Right lung (tissue), 5 donors: ENCODE data around the gene CADPS. TPM values are rescaled to one million over a fixed set of nuclear protein-coding genes. Genes with fewer than 3 reads are reported as not detected.

Experiments
- DNase-seq, 2 donors: peaks; one replicate each; pipeline ENCODE4 v3.0.0-alpha.2; 2013
- polyA plus RNA-seq, 5 donors: library from polyadenylated mRNA; unstranded; fragments of 120-200 nt; gene quantifications; one replicate each; pipeline versions ENCODE4 v1.2.1 to v1.2.3, GENCODE V29; 2013; ENCODE audit warnings: inconsistent platforms in 1 of 5, low replicate concordance in 1 of 5; ENCODE audit not compliant: insufficient read length in 5 of 5, insufficient read depth in 1 of 5

CADPS gene
- polyA plus RNA-seq, 5 donors, result 1.3 to 3.3 (median 1.6) TPM

DNA sequence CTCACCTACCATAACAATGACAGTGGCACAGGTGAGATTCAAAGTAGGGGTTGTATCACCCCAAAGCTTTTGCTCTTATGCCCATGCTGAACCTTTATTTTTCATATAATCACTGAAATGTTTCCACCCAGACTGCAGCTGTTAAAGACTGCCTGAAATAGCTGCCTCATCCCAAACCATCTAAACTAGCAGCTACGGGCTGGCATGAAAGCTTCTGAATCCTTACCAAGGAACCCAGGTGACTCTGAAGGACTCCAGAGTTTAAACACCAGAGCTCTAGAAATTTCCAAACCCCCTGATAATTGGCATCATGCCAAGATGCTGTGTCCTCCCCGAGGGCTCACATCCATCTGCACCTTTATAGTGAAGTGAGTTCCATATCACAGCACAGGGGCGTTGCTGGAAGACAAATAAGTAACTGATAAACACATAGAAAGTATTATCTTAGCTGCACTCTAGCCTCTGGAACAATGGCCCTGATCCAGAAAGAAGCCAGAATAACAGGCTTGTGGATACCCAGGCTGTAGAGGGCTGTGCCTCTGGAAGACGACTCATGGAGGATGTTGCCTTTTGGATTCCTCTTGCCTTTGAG is 238.9 kb downstream of the CADPS start:
- no peak for DNase-seq

DNA sequence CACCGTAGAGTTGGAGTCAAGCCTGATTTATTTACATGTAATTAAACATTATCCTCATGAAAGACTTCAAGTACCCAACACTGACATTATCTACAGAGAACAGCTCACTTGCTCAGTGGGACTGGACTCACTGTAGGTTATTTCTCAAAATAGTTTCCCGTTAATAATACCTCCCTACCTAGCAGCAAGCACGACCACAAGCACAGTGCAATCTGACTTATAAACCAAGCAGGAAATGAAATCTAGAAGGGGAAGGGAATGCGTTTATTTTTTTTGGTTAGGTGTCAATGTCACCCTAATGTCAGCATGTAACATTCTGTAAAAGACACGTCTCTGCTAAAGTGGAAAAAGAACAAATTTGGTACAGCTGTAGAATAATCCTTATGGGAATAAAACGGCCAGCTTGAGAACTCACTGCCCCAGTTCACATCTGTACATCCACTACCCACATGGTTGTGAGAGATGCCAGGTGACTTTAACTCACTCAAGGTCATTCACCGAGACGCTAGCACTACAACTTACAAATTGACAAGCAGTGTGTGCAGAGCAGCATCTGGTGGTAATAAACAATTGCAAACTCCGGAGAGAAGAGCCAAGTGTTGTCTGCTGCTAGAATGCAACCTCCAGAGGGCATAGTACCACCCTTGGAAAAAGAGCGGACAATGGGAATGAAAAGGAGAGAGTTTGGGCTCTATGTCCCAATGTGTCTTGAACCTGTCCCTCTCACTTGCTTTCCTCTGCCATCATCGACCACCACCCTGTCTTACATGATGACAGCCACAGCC is 242.5 kb downstream of the CADPS start:
- no peak for DNase-seq

DNA sequence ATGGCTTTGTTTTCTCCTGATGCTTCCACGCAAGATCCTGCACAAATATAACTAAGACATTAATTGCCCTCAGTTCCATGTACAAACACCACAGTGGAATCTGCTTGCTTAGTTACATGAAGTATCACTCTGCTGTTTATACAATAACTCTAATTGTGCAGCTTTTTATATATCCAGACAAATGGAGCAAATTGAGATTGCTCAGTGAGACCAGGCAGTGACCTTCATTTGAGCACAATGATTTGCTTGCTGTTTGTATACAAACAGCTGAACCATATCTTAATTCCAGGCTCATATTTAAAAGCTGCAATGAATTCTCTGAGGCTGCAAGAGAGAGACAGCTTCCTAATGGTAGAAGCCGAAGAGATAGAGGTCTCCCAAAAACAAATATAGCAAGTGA is 243.7 kb downstream of the CADPS start:
- DNase-seq, result peak; percentile 10 to 17

DNA sequence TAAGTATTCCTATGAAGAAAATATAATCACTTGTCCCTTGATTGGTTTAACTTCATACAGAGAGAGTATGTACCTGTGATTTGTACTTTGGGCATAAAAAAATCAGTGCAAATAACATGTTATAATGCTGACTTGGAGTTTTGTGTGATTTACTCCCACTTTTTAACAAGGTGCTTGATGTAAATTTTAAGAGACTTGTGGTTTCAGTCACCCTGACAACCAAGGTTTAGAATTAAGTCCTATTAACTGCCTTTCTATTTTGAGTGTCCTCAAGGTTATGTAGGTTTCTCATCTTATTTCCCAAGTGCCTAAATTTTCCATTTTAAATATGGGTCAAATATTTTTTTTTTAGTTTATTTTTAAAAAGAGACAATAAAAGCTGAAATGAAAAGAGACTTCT is 244.6 kb downstream of the CADPS start:
- no peak for DNase-seq

DNA sequence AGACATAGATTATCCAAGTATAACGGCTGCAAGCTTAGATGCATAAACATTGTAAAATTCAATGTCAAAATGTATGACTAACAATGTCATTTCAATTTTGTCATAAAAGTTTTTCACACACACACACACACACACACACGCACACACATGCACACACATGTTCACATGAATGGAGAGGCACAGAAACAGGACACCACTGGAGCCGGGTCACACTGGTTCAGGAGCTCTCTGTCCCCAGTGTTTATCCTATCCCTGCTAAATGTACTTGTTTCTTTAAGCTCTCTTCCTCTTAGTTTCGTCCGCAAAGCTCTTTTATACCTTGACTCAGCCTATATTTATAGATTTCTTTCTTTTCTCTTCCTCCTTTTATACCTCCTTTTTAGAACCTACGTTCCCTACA is 249.9 kb downstream of the CADPS start:
- no peak for DNase-seq

DNA sequence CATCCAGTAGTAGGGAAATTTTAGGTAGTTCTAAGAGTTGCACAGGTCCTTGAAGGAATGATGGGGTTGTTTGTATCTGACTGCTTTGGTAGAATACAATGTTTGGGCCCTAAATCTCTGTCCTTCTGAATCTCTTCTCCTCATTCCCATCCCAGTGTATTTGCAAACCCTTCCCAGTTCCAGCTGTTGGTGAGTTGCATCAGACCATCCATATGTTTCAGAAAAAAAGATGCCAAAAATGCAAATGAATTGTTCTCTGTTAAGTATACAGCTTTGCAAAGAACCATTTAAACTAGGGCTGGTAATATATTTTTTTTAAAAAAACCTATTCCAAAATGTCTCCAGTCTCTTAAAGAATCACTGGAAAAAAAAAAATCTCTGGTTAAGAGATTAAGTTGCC is 251.0 kb downstream of the CADPS start:
- no peak for DNase-seq

DNA sequence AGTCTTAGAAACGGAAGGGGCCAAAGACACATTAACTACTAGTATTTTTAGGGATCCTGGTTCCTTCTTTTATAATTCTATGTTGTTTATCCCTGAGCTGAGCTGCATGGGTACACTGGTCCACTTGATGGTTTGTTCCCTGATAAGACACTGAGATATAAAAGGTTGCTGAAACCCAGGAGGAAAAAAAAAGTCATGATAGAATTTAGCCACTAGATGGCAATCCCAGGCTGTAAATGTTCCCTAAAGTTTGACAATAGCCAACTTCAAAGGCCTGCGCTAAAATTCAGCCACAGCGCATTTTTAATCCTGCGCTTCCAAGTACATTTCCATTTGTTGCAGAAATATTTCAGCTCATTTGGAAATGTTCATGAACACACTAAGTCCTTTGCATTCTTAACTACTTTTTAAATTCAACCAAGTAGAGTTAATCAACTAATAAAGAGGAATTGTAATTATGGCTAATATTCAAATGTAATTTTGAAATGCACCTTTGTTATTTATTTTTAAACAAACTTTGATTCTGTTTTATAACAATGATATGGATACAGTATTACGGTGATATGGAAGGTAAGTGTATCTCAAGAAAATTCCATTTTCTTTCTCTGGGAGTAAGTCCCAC is 252.6 kb downstream of the CADPS start:
- DNase-seq, result peak; percentile 39 to 53

DNA sequence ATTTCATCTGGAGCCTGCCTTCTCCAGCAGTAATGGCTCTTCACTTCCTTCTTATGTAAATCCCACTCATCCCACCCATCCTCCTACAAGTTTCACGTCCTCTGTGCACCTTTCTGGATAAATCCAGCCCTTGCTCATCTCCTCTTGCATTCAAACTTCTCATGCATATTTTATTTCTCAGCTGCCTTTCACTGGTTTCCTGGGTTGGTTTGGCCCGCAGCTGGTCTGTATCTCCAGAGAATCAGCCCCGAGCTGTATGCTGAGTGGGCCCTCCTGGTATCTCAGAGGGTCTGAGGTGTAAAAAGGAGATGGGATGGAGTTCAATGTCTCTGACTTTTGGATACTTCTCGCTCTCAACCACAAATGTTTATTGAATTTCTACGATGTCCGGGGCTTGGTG is 253.3 kb downstream of the CADPS start:
- DNase-seq, result no peak

DNA sequence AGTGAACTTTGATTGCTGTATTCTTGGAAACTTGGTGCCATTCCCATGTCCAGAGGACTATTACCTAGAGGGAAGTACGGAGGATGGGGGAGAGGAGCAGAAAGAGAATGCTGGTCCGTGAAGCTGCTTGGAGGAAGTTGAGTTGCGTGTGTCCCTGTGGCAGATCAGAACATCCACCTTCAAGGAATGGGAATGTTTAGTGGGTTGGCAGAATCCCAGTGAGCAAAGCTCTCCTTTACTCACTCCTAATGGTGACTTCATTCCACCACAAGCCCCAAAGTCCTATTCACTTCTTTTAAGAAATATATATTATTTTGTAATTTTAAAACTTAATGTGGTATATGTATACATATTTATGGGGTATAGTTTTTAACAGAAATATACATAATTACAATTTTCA is 254.0 kb downstream of the CADPS start:
- no peak for DNase-seq

DNA sequence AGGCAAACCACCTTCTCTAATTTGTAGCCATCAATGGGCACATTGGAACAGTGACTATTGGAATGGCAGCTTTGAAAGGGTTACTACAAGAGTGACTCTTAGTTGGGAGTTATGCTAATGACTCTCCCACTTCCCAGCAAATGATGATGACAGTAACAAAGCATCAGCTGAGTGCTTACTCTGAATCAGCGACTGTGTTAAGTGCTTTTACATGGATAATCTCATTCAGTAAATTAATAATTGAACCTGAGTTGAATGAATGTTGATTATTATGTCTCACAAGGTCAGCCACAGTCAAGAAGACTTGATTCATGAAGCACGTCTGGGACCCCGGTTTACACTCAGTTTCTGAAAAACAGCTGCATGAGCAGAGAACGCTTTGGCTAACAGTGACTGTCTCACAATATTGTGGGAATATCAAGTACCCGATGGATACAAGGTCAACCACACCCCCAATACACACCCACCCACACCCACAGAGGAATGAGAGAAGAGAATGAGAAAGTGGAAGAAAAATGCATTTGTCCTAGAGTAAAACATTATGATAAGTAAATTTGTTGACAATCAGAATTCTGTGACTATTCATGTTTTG is 259.9 kb downstream of the CADPS start:
- no peak for DNase-seq

DNA sequence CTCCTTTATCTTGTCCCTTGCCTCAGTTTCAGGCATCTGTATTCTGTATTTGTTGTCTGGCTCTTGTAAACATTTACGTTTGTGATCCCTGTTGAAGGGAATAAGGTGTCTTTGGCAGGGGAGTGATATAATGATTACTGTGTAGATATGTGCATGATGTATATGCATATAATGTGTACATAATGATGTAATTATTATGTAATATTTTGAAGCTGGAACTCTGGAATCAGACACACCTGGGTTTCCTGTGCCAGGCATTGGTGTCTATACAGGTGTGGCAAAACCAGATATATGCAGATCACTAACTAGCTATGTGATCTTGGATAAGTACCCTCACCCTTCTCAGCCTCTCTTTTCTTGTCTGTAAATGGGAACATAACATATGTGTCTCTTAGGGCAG is 260.7 kb downstream of the CADPS start:
- no peak for DNase-seq

DNA sequence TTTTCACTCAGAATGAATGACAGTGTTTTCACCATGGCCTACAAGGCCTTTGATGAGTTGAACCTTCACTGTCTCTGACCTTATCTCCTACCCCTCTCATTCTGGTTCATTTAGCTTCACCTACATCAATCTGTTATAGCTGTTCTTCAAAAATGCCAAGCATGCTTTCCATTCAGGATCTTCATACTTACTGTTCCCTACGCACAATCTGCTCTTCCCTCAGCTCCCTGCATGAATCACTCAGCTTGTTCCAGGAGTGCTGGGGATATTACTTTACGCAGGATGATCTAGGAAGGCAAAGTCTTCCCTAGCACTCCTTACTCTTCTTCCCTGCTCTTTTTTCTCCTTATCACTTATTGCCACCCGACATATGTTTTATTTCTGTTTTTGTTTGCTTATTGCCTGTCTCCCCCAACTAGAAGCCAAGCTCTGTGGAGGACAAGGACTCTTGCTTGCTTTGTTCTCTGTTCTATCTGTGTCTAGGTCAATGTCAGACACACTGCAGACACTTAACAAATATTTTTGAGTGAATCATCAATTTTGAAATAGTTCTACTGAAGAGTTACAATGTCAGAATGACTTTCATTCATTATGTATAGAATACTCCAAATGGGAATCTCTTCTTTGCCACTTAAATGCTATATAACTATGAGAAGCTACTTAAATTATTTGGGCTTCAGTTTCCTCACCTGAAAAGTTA is 263.5 kb downstream of the CADPS start:
- no peak for DNase-seq

DNA sequence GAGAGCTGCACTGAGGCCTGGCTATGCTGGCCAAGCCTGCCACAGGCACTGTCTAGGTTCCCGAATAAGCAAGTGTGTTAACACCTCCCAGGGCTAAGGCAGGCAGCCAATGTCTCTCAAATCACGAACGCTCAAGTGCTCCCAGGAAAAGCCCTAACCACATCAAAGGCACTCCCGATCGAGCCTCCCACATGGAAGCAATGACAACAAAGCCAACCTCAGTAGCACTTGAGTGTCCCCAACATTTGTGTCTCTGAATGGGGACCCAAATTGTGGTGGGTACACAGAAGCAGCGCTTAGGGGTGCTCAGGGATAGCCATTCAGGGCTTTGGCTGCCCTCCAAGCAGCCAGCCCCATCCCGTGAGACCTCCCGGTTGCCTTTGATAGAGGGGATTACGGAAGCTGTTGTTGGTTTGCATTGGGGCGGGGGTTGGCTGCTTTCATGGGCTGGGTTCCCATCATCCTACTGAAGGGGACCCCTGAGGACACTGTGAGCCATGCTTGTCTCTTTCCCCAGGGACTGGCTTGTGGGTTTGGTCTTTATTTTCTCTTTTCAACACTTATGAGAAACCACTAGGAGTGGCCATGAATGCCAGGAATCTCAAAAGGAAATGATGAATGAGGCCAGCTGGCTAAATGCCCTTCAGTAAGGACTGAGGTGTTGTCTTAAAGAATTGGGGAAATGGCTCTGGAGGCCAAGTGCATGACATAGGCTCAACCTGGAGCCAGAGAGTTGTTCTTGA is 267.8 kb downstream of the CADPS start:
- no peak for DNase-seq

DNA sequence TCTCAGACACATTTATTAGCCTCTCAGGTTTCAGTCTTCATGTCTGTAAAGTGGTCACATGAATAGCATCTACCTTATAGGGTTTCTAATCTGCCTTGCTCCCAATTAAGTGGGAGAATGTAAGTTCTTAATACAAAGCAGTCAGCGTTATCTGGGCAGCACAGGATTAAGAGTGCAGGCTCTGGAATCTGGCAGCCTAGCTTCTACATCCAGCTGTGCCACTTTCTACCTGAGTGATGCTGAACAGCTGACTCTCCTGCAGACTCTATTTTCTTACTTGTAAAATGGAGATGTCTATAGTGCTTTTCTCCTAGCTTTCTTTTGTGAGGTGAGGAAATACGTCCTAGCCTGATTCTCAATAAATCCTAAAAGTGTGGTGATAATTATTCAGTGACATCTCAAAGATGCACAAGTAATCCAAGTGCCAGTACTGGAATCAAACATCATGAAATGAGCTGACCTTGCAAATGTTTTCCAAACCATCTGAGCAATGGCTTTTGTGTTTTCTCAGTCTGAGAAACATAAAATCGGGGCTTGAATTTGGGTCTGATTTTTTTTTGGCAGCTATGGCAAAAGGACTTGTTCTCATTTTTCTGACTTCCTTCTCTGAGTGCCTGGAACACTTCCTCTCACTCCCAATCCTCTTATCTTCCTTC is 269.7 kb downstream of the CADPS start:
- DNase-seq, result no peak

DNA sequence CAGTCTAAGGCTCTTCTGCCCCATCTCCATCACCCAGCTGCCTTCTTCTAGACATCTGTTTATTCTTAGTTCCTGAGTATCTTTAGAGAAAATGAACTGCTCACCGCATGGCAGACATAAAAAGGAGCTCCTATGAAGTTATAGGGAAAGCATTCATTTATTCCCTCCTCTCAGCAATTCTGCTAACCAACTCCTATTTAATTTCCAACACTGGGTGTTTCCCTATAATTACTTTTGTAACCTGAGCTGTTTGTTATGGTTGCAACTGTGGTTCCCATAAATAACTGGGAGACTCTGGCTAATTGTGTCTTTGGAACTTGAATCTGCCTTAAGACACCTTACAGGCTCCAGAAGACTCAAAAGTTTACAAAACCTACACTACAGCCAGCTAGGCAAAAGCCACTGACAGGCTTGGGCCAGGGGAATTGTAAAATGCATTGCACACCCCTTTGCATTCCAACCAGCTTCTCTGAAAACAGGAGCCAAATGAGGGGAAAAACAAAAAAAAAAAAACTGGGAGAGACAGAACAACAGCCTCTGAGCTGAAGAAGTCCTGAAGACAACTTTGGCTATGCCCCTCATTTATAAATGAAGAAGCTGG is 270.4 kb downstream of the CADPS start:
- DNase-seq, result no peak

DNA sequence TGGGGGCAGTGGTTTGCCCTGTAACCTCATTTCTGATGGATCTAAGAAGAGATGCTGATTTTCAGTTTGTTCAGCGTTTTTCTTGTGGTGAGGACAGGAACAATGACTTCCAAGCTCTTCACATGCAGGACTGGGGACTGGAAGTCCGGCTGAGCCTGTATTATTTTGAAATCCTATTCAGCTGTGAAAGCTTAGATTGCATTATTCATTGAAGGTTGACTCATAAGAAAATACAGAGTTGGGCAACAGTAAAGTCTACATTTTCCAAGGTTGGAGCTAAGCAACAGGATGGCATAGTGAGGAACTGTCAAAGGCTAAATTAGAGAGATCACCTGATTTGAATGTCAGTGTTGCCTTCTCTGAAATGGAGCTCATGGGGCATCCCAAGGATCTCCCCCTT is 270.9 kb downstream of the CADPS start:
- no peak for DNase-seq

DNA sequence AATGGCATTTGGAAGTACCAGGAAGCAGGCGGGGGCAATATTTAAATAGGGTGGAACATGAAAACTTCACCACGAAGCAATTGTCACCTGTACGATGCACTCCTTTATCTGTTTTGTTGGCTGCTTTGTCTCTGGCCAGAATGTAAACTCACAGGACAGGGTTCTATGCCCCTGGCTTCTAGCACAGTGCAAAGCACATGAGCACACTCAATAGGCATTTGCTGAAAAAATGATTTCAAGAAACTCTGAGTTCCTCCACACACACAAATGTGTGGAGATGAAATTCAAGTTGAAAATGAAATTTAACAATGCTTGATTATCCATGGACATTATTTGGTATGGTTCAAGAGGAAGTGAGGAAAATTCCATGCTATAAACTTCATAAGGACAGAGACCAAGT is 272.2 kb downstream of the CADPS start:
- DNase-seq, result no peak

DNA sequence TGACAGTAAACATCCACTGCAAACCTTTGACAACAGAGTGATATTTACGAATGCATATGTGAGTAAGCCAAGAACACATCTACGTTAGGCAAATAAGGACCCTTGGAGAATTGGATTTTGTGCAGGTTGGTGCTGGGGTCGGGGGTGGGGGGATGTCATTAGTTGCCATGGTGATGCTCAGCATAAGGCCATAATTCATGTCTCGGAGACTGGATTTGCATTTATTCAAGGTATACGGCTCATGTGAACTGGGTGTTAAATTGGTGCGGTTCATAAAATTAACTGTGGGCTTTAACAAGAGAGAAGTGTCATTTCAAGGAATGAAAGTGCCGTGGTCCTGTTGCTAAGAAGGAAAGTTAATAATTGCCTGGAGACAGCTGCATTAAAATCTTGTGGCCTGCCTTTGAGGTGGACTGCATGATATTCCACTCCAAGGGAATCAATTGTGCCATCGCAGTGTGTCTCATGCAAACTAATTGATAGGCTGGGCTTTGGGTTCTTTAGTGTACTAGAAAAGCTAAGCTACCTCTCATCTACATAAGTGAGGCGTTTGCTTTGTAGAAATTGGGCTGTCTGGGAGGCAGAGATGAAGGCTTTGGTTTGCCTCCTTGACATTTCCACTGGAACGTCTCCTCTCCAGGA is 273.0 kb downstream of the CADPS start:
- no peak for DNase-seq

DNA sequence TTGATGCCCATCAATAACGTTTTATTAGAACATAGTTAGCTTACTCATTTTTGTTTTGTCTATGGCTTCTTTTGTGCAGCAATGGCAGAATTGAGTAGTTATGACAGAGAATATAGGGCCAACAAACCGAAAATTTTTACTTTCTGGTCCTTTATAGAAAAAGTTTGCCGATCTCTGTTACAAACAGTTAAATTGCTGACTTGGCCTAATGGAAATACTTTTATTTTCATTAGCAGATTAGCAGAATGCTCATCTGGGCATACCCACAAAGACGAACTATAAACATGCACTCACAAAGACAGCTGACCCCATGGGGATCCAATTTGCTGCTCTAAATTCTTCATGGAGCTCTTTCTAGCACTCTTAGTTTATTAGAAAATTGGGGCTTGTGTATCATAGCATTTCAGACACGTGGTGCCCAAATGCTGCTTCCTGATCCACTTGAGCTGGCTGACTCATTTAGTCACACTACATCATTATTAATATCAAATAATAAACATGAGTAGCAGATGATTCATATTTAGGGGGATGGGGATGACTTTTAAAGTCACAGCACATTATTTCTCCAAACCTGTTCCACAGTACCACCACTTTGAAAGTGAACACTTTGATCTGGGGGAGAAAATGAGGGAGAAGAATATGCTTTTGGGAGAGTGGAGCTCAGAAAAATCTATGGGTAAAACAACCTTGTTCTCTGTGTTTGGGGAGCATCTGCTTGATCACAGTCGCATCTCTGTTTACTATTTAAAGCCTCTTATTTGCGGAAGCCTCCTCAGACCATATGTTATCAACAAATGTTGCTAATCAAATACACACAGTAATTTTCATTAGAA is 273.8 kb downstream of the CADPS start:
- DNase-seq, result no peak
